ENCODE results near the gene RAB20.
"Not testable (repeated sequence)": the region's sequence is repeated elsewhere in the genome, so short reads cannot be mapped to it uniquely, and the experiment has no call there.

RAB20 gene

DNA sequence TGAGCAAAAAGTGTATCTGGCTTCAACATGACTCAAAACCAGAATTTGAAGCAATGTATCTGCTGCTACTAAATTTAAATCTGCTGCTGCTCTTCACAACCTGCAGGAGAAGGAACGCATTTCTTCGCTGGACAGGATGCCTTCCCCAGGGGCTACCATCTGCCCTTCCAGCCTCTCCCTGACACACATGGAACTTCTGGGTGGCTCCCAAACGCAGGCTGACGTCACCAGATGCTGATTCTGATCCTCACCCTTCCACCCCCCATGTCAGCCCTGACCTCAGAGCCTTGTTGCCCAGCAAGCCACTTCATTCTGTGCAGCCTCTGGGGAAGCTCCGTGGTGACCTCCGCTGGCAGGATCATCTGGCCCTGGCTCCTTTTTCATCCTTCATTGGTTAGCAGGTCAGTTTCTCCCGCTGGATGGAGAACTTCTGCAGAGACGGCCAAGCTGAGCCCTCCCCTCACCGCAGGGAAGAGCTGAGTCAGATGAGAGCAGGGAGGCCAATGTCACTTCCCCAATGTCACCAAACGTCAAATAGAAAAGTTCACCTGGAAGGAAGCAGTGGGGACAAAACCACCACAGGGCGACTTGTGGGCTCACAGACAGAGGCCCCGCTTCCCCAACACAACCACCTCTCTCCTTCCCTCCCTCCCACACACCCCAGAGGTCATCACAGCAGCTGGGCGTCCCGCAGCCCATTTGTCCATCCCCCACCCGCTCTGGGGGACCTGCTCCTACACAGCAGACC is 14.0 kb upstream of the RAB20 start:
- no peak for DNase-seq

GRCh38 chr13:110574161-110574560 is 12.6 kb upstream of the RAB20 start:
- no peak for DNase-seq

- DNase-seq = no peak
Observed at GRCh38 chr13:110572778-110573118, 11.2 kb upstream of the RAB20 start.

GRCh38 chr13:110571896-110572777 is 10.6 kb upstream of the RAB20 start:
- DNase-seq = no peak

DNA sequence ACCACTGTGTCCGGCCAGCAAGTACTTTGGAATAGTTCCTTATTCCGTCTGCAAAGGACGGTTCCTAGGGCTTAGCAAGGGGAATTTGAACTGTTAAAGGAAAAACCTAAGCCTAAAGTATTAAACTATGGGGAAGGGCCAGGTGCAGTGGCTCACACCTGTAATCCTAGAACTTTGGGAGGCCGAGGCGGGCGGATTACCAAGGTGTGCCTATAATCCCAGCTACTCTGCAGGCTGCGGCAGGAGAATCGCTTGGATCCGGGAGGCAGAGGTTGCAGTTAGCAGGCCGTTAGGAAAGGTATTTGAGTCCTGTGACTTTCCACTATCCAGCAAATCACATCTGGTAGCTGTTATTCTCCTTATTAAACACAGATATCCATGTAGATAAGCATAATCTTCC is 9.4 kb upstream of the RAB20 start:
- no peak for DNase-seq

GRCh38 chr13:110569962-110570361 is 8.4 kb upstream of the RAB20 start:
- not testable (repeated sequence) for DNase-seq

GRCh38 chr13:110568612-110569011 is 7.1 kb upstream of the RAB20 start:
- DNase-seq = no peak

DNA sequence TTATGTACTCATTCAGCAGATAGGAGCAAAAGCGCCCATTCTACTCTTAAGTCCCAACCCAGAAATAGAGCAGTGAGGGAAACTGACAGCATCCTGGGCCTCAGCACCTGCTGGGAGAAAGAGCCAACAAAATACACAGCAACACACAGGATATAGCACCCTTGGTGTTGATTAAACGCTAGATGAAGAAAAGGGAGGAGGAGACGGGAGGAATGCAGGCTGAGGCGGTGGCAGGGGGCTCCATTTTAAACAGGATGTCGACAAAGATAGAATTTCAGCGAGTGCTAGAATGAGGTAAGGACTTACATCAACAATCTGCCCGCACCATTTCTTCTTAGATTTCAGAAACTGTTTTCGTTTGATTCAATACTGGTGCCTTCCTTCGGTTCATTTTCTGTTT is 4.6 kb upstream of the RAB20 start:
- DNase-seq = no peak

DNA sequence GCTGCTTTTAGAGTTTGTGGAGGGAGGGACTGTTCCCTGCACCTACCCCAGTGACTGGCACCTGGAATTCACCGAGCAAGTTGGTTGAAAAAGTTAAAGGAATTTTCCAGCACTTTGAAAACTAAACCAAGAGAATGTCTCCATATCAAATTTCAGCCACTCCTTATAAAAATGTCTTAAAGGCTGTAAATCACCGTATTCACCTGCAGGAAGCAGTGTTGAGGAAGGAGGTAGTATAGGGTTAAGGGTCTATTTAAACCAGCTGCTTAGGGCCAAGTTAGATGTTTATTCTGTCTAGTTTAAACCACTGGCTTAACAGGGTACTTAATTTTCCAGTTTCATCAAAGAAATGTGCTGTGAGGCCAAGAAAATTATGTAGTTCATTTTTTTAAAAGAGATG is 3.8 kb upstream of the RAB20 start:
- DNase-seq = no peak

- no peak for DNase-seq
Observed at GRCh38 chr13:110564472-110564985, 3.0 kb upstream of the RAB20 start.

GRCh38 chr13:110563463-110563774 is 1.9 kb upstream of the RAB20 start:
- DNase-seq = no peak

DNA sequence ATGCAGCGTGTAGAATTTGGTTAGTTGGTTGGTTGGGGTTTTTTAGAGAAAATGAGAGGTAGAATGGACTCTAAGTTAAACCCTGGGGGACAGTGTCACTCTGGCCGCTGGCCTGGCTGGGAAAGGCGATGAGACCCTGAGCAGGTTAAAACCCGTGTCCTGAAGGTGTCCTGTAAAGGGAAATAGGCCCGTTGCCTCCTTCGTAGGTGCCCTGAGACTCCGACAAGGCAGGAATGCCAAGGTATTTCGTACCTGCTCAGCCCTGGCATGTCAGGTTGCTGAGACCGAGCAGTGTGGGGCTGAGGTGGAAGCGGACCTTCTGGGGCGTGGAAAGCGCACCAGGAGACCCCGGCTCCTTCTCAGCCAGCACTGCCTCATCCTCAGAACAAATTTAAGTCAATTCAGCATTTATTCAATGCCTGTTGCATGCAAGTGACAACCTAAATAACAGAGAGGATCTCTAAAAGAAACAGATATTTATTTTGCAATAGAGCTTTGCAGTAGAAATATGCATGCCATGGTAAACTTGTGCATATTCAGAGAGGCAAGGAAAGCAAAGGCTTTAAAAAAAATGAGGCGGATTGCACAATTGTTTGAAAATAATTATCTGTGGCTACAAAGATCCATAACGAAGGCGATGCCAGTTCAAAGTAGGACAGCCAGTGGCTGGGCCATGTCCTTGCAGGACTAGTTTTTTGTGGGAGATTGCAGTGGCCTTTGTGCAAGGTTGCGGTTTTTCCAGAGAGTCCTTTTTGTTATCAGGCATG is 1.4 kb upstream of the RAB20 start:
- DNase-seq = no peak

GRCh38 chr13:110562036-110562597 is 595 bp upstream of the RAB20 start:
- DNase-seq = no peak

DNA sequence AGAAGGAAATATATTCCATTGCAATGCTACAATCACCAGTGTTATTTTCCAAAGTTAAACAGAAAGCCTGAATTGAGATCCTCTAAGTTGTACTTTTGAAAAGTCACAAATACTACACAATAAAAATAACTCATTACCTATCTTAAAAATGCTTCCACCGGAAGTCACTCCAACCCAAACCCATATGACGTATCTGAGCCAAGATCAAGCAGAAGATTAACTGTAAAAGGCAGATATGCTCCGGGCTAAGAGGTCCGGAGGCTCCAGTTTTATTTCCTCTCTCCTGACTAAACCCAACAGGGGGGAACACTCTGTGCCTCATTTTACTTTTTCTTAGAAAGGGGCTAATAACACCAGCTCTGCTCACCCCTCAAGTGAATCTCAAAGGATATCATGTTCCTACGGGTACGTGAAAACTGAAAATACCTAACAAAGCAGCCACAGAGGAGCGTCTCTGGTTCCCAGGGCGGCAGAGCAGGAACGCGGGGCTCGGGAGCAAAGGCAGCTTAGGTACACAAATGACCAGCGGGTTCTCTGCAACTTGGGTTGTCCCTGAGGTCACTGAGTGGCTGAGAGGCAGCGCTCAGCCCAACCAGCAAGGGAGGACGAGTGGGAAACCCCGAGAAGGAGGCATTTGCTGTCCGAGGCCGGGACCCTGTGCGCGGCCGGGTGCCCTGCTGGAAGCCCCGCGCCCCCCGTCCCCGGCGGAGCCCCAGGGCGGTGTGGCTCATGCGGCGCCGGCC is 750 bp downstream of the RAB20 start:
- DNase-seq = no peak

DNA sequence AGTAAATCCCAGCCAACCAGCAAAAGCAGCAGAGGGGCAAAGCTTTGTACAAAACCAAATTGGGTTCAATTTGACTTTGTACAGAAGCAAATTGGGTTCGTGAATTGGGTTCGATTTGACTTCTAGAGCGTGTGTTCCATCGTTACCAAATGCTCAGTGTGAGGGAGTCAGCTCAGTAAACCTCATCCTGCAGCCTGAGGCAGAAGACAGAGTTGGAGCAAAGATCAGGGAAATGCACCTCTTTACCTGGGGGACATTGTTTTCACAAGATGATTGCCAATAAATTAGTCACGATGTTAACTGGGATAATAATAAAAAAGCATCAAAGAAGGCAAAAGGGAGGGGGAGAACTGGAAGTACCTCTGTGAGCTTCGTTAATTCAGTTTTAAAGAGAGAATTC is 1.5 kb downstream of the RAB20 start:
- DNase-seq = no peak

- no peak for DNase-seq
Observed at GRCh38 chr13:110559429-110559943, 2.0 kb downstream of the RAB20 start.

DNA sequence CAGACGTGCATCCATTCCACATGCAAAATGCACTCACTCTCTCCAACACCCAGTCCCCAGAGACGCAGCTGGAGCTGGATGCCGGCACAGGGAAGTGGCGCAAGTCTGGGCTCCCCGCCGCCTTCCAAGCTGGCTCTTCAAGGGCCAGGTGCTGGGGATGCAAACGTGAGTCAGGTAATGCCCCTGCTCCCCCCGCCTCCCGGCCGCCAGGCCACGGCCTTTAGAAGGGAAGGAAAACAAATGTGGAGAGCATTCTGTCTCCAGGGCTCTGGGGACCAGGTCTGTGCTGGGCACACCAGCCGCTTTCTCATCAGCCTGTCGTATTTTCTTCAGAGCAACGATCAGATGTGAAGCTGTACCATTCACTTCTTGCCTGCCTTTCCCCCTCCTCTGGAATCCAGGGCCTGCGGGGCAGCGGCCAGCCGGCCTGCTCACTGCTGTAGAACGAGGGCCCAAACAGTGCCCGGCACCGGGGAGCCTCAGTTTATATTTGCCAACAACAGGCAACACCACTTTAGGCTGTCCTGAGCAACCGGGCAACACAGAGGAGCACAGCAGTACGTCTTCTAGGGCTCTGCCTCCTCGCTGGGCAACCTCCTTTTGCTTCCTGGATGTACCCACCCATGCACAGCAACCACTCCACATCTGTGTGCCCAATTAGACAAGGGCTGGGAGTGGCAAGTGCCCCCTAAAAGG is 3.8 kb downstream of the RAB20 start:
- no peak for DNase-seq

DNA sequence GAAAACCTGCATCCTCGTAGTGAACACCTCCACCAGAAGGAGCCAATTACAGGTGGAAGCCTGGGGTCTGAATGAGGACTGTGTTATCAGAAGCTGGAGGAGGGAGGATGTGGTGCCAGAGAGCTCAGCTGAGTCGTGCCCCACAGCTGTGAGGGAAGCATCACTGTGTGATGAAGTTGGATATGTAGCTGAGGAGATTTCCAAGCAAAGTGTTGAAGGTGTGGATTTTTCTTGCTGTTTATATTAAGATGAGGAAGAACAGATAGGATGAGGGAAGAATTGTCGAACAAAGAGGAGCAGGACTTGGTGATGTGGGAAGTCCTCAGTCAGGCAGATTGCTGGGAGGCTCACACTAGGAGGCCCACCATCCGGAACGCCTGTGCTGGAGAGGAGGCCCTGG is 4.4 kb downstream of the RAB20 start:
- no peak for DNase-seq

- DNase-seq = no peak
Observed at GRCh38 chr13:110556224-110556606, 5.3 kb downstream of the RAB20 start.

GRCh38 chr13:110555601-110556223 is 5.8 kb downstream of the RAB20 start:
- DNase-seq = no peak

GRCh38 chr13:110554946-110555345 is 6.6 kb downstream of the RAB20 start:
- DNase-seq = no peak

Measured in NCI-H1436 treated with DMSO at 0.1 percent for 48 hours (cell line).